AG04450 (cell line): ENCODE measurements around the gene LEPR. TPM values are rescaled to one million over a fixed set of nuclear protein-coding genes. Genes with fewer than 3 reads are reported as not detected.

Experiments used
- CTCF ChIA-PET: fragments of 300-600, 350-600 bp; formaldehyde crosslinking; extraction: SDS; loops from one replicate; lab custom pipeline; 2022; ENCODE audit warnings: antibody characterized with exemption, inconsistent platforms; lab: Charles Lee
- POLR2A ChIA-PET: fragments of 350-600 bp; formaldehyde crosslinking; extraction: SDS; loops from one replicate; lab custom pipeline; 2021; ENCODE audit warnings: antibody characterized with exemption, inconsistent platforms; lab: Yijun Ruan, JAX
- DNase-seq: peaks from one replicate; pipeline ENCODE4 v3.0.0-alpha.2; 2011; ENCODE audit warnings: low read depth, low spot score
- H3K27ac ChIP-seq: one replicate; pipeline ENCODE4 v1.5.1; 2012; ENCODE audit warnings: low read depth, low read length, control low read depth
- H3K27me3 ChIP-seq: one replicate; pipeline ENCODE4 v1.6.0; 2012; ENCODE audit warnings: low read length; ENCODE audit not compliant: control insufficient read depth, insufficient read depth
- H3K4me3 ChIP-seq: 2 replicates; pipeline ENCODE4 v1.5.1; 2011; ENCODE audit warnings: mild to moderate bottlenecking, low read depth, low read length, control low read depth
- H3K9me3 ChIP-seq: 2 replicates; pipeline ENCODE4 v1.5.1; 2012; ENCODE audit warnings: low read length; ENCODE audit not compliant: control insufficient read depth, insufficient read depth
- CTCF ChIP-seq: IDR thresholded peaks from 2 replicates; pipeline ENCODE4 v1.5.1; 2011; ENCODE audit warnings: low read depth, low read length, control low read depth, inconsistent platforms
- polyA plus RNA-seq: library from polyadenylated mRNA; depleted of rRNA; stranded (reverse); fragments of >200 nt; gene quantifications from 2 replicates; pipeline ENCODE4 v1.2.3, GENCODE V29; 2011

LEPR gene
- polyA plus RNA-seq, 1 experiment: 11.1 TPM

DNA sequence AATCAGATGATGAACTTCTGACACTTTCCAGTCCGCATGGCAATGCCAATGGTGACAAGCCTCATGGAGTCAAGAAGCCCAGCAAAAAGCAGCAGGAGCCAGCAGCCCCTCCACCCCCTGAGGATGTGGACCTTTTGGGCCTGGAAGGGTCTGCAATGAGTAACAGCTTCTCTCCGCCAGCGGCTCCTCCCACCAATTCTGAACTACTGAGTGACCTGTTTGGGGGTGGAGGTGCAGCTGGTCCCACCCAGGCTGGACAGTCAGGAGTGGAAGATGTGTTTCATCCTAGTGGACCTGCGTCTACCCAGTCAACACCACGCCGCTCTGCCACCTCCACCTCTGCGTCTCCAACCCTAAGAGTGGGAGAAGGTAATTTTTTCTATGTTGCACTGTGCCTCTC, 28.0 kb upstream of the LEPR start:
- DNase-seq: no peak
- CTCF ChIA-PET: interaction anchor here (1.5 kb wide), 1 partner anchor 295 kb away, joined by 4 read pairs; no protein-coding TSS in a partner anchor
- H3K9me3 ChIP-seq: no peaks in the 10 kb centered on the region
- H3K27me3 ChIP-seq: no peaks in the 10 kb centered on the region
- no peak overlapping the region for H3K27ac ChIP-seq
- TF ChIP-seq CTCF: no peak
- POLR2A ChIA-PET: no interaction called here
- no peak overlapping the region for H3K4me3 ChIP-seq

DNA sequence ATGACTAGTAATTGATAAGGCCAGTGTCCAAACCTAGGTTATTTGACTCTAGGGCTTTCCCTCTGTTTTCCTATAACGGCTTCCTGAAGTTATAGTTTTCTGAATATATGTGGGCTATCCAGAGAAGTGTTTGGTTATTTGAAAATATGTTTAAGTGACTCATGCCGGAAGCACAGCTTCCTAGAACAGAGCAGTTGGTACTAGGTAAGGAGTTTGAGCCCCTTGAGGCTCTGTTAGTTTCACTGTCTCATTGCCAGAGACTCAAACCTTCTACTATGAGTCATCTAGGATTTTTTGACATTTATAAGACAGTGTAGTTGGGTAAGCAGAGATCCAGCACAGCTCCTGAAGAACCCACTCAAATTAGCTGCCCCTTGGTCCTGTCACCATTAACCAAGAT, 27.1 kb upstream of the LEPR start:
- Histone ChIP-seq H3K27me3 (no peaks in the 10 kb centered on the region), H3K4me3 (no peak overlapping the region), H3K27ac (no peak overlapping the region), H3K9me3 (no peaks in the 10 kb centered on the region)
- TF ChIP-seq CTCF: no peak
- ChIA-PET POLR2A (no interaction called here), CTCF (interaction anchor here (1.5 kb wide), 1 partner anchor 294 kb away, joined by 4 read pairs; no protein-coding TSS in a partner anchor)
- DNase-seq: no peak

- TF ChIP-seq CTCF: no peak
- ChIA-PET POLR2A (no interaction called here), CTCF (no interaction called here)
- H3K4me3 ChIP-seq: no peak overlapping the region
- no peaks in the 10 kb centered on the region for H3K27me3 ChIP-seq
- no peak for DNase-seq
- H3K9me3 ChIP-seq: no peaks in the 10 kb centered on the region
- H3K27ac ChIP-seq: no peak overlapping the region
Measured at GRCh38 chr1:65393928-65394327, 26.5 kb upstream of the LEPR start.

GRCh38 chr1:65395887-65396612, 24.4 kb upstream of the LEPR start:
- no peak for DNase-seq
- Histone ChIP-seq H3K4me3 (no peak overlapping the region), H3K27ac (no peak overlapping the region), H3K27me3 (no peaks in the 10 kb centered on the region), H3K9me3 (no peaks in the 10 kb centered on the region)
- ChIA-PET POLR2A (no interaction called here), CTCF (no interaction called here)
- TF ChIP-seq CTCF: no peak

DNA sequence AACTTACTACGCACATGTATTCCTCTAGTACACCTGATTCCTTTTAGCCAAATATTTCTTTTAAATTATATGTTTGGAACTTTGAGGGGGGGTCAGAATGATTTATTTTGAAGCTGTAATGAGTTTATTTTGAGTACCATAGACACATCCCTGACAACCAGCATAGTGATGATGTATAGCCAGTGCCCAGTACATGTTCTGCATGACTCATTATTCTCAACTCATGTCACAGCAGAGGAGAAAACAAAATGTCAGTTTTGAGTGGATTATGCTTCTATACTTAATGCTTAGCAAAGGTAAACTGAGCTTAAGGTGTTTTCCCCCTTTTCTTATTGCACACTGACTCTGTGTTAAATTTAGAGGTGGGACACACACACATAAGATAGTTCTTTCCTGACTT, 22.4 kb upstream of the LEPR start:
- no peak overlapping the region for H3K4me3 ChIP-seq
- POLR2A ChIA-PET: no interaction called here
- no peak overlapping the region for H3K27ac ChIP-seq
- H3K9me3 ChIP-seq: no peaks in the 10 kb centered on the region
- DNase-seq: no peak
- H3K27me3 ChIP-seq: peaks cover 4% of the 10 kb centered on the region
- no peak for TF ChIP-seq CTCF
- CTCF ChIA-PET: no interaction called here
